ENCODE results near the gene DDX10. TPM values are rescaled to one million over a fixed set of nuclear protein-coding genes. Genes with fewer than 3 reads are reported as not detected.

DDX10 gene
- total RNA-seq, 1 donor from 2014 or later: 18.3 TPM

- peaks cover 37% of the 10 kb centered on the region for H3K36me3 ChIP-seq
- H3K9me3 ChIP-seq: peaks cover 1% of the 10 kb centered on the region
- no peak for TF ChIP-seq CTCF (IDR thresholded peaks at IDR 0.05)
- DNase-seq (no peak), ATAC-seq (no peak)
- intact Hi-C loops (cut with DNase I): no loop called here
- no peak overlapping the region for H3K27ac ChIP-seq
- H3K4me3 ChIP-seq: no peak overlapping the region
- H3K4me1 ChIP-seq: no peaks in the 10 kb centered on the region
- no peaks in the 10 kb centered on the region for H3K27me3 ChIP-seq
These were observed 39.0 kb downstream of the DDX10 start for GRCh38 chr11:108703916-108704315.

- H3K27me3 ChIP-seq: no peaks in the 10 kb centered on the region
- H3K27ac ChIP-seq: no peak overlapping the region
- H3K9me3 ChIP-seq: peaks cover 5% of the 10 kb centered on the region
- no peak overlapping the region for H3K4me3 ChIP-seq
- intact Hi-C loops (cut with DNase I): no loop called here
- TF ChIP-seq CTCF (IDR thresholded peaks at IDR 0.05): no peak
- DNase-seq: no peak
- no peaks in the 10 kb centered on the region for H3K4me1 ChIP-seq
- ATAC-seq: no peak
- peaks cover 26% of the 10 kb centered on the region for H3K36me3 ChIP-seq
These were observed 40.2 kb downstream of the DDX10 start for GRCh38 chr11:108705061-108705460.

GRCh38 chr11:108708173-108708572 is 43.3 kb downstream of the DDX10 start:
- Histone ChIP-seq H3K4me3 (no peak overlapping the region), H3K27ac (no peak overlapping the region), H3K4me1 (no peaks in the 10 kb centered on the region), H3K9me3 (peaks cover 5% of the 10 kb centered on the region), H3K27me3 (no peaks in the 10 kb centered on the region), H3K36me3 (peaks cover 24% of the 10 kb centered on the region)
- no peak for TF ChIP-seq CTCF (IDR thresholded peaks at IDR 0.05)
- intact Hi-C loops (cut with DNase I): no loop called here
- no peak for DNase-seq
- ATAC-seq: no peak

GRCh38 chr11:108709741-108710140 is 44.9 kb downstream of the DDX10 start:
- intact Hi-C loops (cut with DNase I): no loop called here
- ATAC-seq (no peak), DNase-seq (no peak)
- no peak overlapping the region for H3K27ac ChIP-seq
- TF ChIP-seq CTCF (IDR thresholded peaks at IDR 0.05): no peak
- no peak overlapping the region for H3K4me3 ChIP-seq
- peaks cover 21% of the 10 kb centered on the region for H3K36me3 ChIP-seq
- H3K27me3 ChIP-seq: no peaks in the 10 kb centered on the region
- peaks cover 5% of the 10 kb centered on the region for H3K9me3 ChIP-seq
- no peaks in the 10 kb centered on the region for H3K4me1 ChIP-seq

- ATAC-seq (no peak), DNase-seq (no peak)
- H3K27me3 ChIP-seq: no peaks in the 10 kb centered on the region
- H3K27ac ChIP-seq: no peak overlapping the region
- H3K9me3 ChIP-seq: peaks cover 5% of the 10 kb centered on the region
- H3K4me1 ChIP-seq: no peaks in the 10 kb centered on the region
- peaks cover 12% of the 10 kb centered on the region for H3K36me3 ChIP-seq
- TF ChIP-seq CTCF (IDR thresholded peaks at IDR 0.05): no peak
- no peak overlapping the region for H3K4me3 ChIP-seq
- intact Hi-C loops (cut with DNase I): no loop called here
These were observed 48.4 kb downstream of the DDX10 start for GRCh38 chr11:108713076-108713790.

GRCh38 chr11:108715239-108715638 is 50.4 kb downstream of the DDX10 start:
- ATAC-seq (no peak), DNase-seq (no peak)
- Histone ChIP-seq H3K27ac (no peak overlapping the region), H3K36me3 (peaks cover 12% of the 10 kb centered on the region), H3K9me3 (no peaks in the 10 kb centered on the region), H3K27me3 (no peaks in the 10 kb centered on the region), H3K4me3 (no peak overlapping the region), H3K4me1 (no peaks in the 10 kb centered on the region)
- intact Hi-C loops (cut with DNase I): no loop called here
- TF ChIP-seq CTCF (IDR thresholded peaks at IDR 0.05): no peak

Data from upper lobe of right lung (tissue), 1 donor.